Ishikawa (cell line): ENCODE data around the gene C4orf50.

Experiments used
- YY1 ChIP-seq: IDR thresholded peaks from 2 replicates; pipeline ENCODE4 v1.6.1; 2012; ENCODE audit warnings: low read depth
- TF ChIP-seq, protein P1 (sequence below): IDR thresholded peaks from 2 replicates; pipeline ENCODE4 v1.6.1; 2012; ENCODE audit warnings: low read depth, mild to moderate bottlenecking

DNA sequence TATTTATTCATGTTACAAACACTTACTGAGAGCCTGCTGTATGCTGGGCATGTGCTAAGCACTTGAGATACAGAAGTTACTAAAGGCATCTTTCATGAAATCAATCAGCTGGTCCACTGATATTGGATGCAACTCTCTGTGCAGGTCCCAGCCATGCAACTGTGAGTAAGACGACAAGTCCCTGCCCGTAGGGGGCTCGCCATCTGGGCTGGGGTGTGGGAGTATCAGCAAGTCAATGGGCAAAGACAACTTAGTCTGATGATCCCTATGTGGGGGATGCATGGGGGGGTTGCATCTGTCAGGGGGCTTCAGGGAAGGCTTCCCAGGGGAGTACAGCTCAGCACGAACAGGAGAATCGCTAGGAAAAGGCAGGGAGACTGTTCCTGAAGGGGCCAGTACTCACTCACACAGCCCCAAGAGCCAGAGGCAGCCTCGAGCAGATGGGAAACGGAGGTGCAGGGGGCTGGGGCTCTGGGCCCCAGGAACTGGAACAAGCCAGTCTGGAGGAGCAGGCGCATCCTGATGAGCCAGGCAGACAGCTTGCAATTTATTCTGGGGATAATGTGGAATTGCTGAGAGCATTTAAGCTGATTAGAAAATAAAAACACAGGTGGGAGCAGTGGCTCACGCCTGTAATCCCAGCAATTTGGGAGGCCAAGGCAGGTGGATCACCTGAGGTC lies 165.6 kb downstream of the C4orf50 start:
- TF ChIP-seq YY1 = no peak
- TF ChIP-seq, protein P1, sequence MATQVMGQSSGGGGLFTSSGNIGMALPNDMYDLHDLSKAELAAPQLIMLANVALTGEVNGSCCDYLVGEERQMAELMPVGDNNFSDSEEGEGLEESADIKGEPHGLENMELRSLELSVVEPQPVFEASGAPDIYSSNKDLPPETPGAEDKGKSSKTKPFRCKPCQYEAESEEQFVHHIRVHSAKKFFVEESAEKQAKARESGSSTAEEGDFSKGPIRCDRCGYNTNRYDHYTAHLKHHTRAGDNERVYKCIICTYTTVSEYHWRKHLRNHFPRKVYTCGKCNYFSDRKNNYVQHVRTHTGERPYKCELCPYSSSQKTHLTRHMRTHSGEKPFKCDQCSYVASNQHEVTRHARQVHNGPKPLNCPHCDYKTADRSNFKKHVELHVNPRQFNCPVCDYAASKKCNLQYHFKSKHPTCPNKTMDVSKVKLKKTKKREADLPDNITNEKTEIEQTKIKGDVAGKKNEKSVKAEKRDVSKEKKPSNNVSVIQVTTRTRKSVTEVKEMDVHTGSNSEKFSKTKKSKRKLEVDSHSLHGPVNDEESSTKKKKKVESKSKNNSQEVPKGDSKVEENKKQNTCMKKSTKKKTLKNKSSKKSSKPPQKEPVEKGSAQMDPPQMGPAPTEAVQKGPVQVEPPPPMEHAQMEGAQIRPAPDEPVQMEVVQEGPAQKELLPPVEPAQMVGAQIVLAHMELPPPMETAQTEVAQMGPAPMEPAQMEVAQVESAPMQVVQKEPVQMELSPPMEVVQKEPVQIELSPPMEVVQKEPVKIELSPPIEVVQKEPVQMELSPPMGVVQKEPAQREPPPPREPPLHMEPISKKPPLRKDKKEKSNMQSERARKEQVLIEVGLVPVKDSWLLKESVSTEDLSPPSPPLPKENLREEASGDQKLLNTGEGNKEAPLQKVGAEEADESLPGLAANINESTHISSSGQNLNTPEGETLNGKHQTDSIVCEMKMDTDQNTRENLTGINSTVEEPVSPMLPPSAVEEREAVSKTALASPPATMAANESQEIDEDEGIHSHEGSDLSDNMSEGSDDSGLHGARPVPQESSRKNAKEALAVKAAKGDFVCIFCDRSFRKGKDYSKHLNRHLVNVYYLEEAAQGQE = no peak
